HG03575 (cell line): ENCODE data around the gene TBC1D4.
"Not testable (repeated sequence)": the region's sequence is repeated elsewhere in the genome, so short reads cannot be mapped to it uniquely, and the experiment has no call there.

Experiments used
- ATAC-seq: cut with Tn5 transposase; IDR thresholded peaks from one replicate; pipeline ENCODE4 v1.9.1; 2021; ENCODE audit not compliant: unreplicated experiment, insufficient number of reproducible peaks, low FRiP score; ENCODE audit errors: extremely low read depth

Gene TBC1D4

GRCh38 chr13:75458696-75459422 is 23.1 kb downstream of the TBC1D4 start:
- peak; percentile 98 for ATAC-seq

GRCh38 chr13:75455962-75456361 is 26.0 kb downstream of the TBC1D4 start:
- no peak for ATAC-seq

GRCh38 chr13:75454497-75454896 is 27.5 kb downstream of the TBC1D4 start:
- no peak for ATAC-seq

- ATAC-seq: no peak
Observed at GRCh38 chr13:75452564-75452963, 29.4 kb downstream of the TBC1D4 start.

GRCh38 chr13:75447493-75447892 is 34.5 kb downstream of the TBC1D4 start:
- no peak for ATAC-seq

GRCh38 chr13:75446874-75447273 is 35.1 kb downstream of the TBC1D4 start:
- ATAC-seq: no peak

- ATAC-seq: no peak
Observed at GRCh38 chr13:75445717-75446499, 36.1 kb downstream of the TBC1D4 start.

GRCh38 chr13:75444016-75444415 is 38.0 kb downstream of the TBC1D4 start:
- ATAC-seq: no peak

GRCh38 chr13:75443356-75443958 is 38.5 kb downstream of the TBC1D4 start:
- no peak for ATAC-seq

- no peak for ATAC-seq
Observed at GRCh38 chr13:75442736-75443234, 39.2 kb downstream of the TBC1D4 start.

GRCh38 chr13:75440100-75440499 is 41.9 kb downstream of the TBC1D4 start:
- ATAC-seq: no peak

GRCh38 chr13:75437582-75438318 is 44.2 kb downstream of the TBC1D4 start:
- ATAC-seq: no peak

GRCh38 chr13:75434126-75434525 is 47.8 kb downstream of the TBC1D4 start:
- ATAC-seq: not testable (repeated sequence)

- no peak for ATAC-seq
Observed at GRCh38 chr13:75432811-75433244, 49.1 kb downstream of the TBC1D4 start.

- no peak for ATAC-seq
Observed at GRCh38 chr13:75432045-75432444, 49.9 kb downstream of the TBC1D4 start.

GRCh38 chr13:75430436-75431209 is 51.3 kb downstream of the TBC1D4 start:
- ATAC-seq: no peak

GRCh38 chr13:75426421-75426820 is 55.5 kb downstream of the TBC1D4 start:
- no peak for ATAC-seq

GRCh38 chr13:75425216-75426009 is 56.6 kb downstream of the TBC1D4 start:
- ATAC-seq: peak; percentile 76
